IMR-90 (cell line): ENCODE results near the gene THBS1.

Source experiments
- CTCF ChIP-seq: conservative IDR thresholded peaks from 2 replicates; pipeline ENCODE4 v1.5.1; 2012; ENCODE audit warnings: mild to moderate bottlenecking, low read depth, low read length, improper control_type of control experiment
- MAZ ChIP-seq: IDR thresholded peaks from 2 replicates; pipeline ENCODE4 v1.6.1; 2012; ENCODE audit warnings: low read depth, mild to moderate bottlenecking, low read length, improper control_type of control experiment, moderate library complexity, borderline replicate concordance
- MXI1 ChIP-seq: IDR thresholded peaks from 2 replicates; pipeline ENCODE4 v1.6.1; 2012; ENCODE audit warnings: low read depth, mild to moderate bottlenecking, low read length, moderate library complexity, borderline replicate concordance
- POLR2A ChIP-seq: IDR thresholded peaks from 2 replicates; pipeline ENCODE4 v1.6.1; 2012; ENCODE audit warnings: mild to moderate bottlenecking, low read depth, low read length
- RCOR1 ChIP-seq: IDR thresholded peaks from 2 replicates; pipeline ENCODE4 v1.6.1; 2012; ENCODE audit warnings: mild to moderate bottlenecking, low read length, improper control_type of control experiment; ENCODE audit not compliant: insufficient replicate concordance
- RFX5 ChIP-seq: IDR thresholded peaks from 2 replicates; pipeline ENCODE4 v1.8.0; 2012; ENCODE audit warnings: low read depth, mild to moderate bottlenecking, low read length, moderate library complexity
- USF2 ChIP-seq: fragments of 150-350 bp; IDR thresholded peaks from 2 replicates; pipeline ENCODE4 v1.6.1; 2017; ENCODE audit warnings: mild to moderate bottlenecking, antibody characterized with exemption, low read length, low read depth
- TF ChIP-seq, protein P1 (sequence below): fragments of 150-350 bp; IDR thresholded peaks from 2 replicates; pipeline ENCODE4 v1.6.1; 2016; ENCODE audit warnings: low read depth, mild to moderate bottlenecking, low read length, moderate library complexity, borderline replicate concordance

- TF ChIP-seq USF2: no peak
- no peak for TF ChIP-seq CTCF
- TF ChIP-seq RFX5: no peak
- no peak for TF ChIP-seq RCOR1
- TF ChIP-seq, protein P1, sequence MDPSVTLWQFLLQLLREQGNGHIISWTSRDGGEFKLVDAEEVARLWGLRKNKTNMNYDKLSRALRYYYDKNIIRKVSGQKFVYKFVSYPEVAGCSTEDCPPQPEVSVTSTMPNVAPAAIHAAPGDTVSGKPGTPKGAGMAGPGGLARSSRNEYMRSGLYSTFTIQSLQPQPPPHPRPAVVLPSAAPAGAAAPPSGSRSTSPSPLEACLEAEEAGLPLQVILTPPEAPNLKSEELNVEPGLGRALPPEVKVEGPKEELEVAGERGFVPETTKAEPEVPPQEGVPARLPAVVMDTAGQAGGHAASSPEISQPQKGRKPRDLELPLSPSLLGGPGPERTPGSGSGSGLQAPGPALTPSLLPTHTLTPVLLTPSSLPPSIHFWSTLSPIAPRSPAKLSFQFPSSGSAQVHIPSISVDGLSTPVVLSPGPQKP: no peak
- TF ChIP-seq POLR2A: no peak
- TF ChIP-seq MXI1: no peak
- no peak for TF ChIP-seq MAZ
These were observed 31.0 kb upstream of the THBS1 start for GRCh38 chr15:39549912-39550311.
